KMS-11 (cell line): ENCODE results near the gene CDK2AP2.

Experiments
- H2AFZ ChIP-seq: fragments of 200-600 bp; sonication (generic); 2 replicates; pipeline ENCODE4 v1.6.1; 2016; ENCODE audit warnings: antibody characterized with exemption, mixed run types, low read depth
- H3K27ac ChIP-seq: fragments of 200-600 bp; sonication (generic); 2 replicates; pipeline ENCODE4 v1.6.1; 2016; ENCODE audit warnings: mild to moderate bottlenecking, mixed run types
- H3K27me3 ChIP-seq: fragments of 200-600 bp; sonication (generic); 2 replicates; pipeline ENCODE4 v1.6.1; 2017; ENCODE audit warnings: mild to moderate bottlenecking, low read depth, mixed run types, moderate library complexity; ENCODE audit not compliant: insufficient read depth
- H3K36me3 ChIP-seq: fragments of 200-600 bp; sonication (generic); 2 replicates; pipeline ENCODE4 v1.6.1; 2017; ENCODE audit warnings: mild to moderate bottlenecking, mixed run types; ENCODE audit not compliant: insufficient read depth
- H3K4me1 ChIP-seq: fragments of 200-600 bp; sonication (generic); 2 replicates; pipeline ENCODE4 v1.6.1; 2016; ENCODE audit warnings: mild to moderate bottlenecking, low read depth, mixed run types; ENCODE audit not compliant: poor library complexity, severe bottlenecking
- H3K4me2 ChIP-seq: fragments of 200-600 bp; sonication (generic); 2 replicates; pipeline ENCODE4 v1.7.0; 2016; ENCODE audit warnings: mild to moderate bottlenecking, mixed run types
- H3K4me3 ChIP-seq: fragments of 200-600 bp; sonication (generic); IDR thresholded peaks from 2 replicates; pipeline ENCODE4 v1.6.1; 2017; ENCODE audit warnings: low read depth, low read length, mixed read lengths; ENCODE audit not compliant: insufficient read depth
- H3K79me2 ChIP-seq: fragments of 200-600 bp; sonication (generic); 2 replicates; pipeline ENCODE4 v1.6.1; 2016; ENCODE audit warnings: low read depth, mixed run types; ENCODE audit not compliant: insufficient read depth
- H3K9ac ChIP-seq: fragments of 200-600 bp; sonication (generic); 2 replicates; pipeline ENCODE4 v1.6.1; 2016; ENCODE audit warnings: mild to moderate bottlenecking, mixed run types
- H4K20me1 ChIP-seq: fragments of 200-600 bp; sonication (generic); 2 replicates; pipeline ENCODE4 v1.6.1; 2016; ENCODE audit warnings: mild to moderate bottlenecking, mixed run types; ENCODE audit not compliant: insufficient read depth
- TF ChIP-seq, protein P1 (sequence below): fragments of 200-600 bp; sonication (generic); conservative IDR thresholded peaks from 2 replicates; pipeline ENCODE4 v1.6.1; 2017; ENCODE audit warnings: low read depth, mild to moderate bottlenecking, antibody characterized with exemption, low read length, moderate library complexity, mixed read lengths

Gene CDK2AP2

GRCh38 chr11:67542169-67542568, 34.2 kb upstream of the CDK2AP2 start:
- Histone ChIP-seq H4K20me1 (no peaks in the 10 kb centered on the region), H3K79me2 (no peaks in the 10 kb centered on the region), H3K27ac (no peak overlapping the region), H3K4me1 (no peaks in the 10 kb centered on the region), H2AFZ (no peak overlapping the region), H3K4me2 (no peak overlapping the region), H3K27me3 (no peaks in the 10 kb centered on the region), H3K36me3 (no peaks in the 10 kb centered on the region), H3K9ac (no peak overlapping the region), H3K4me3 (no peak overlapping the region)
- TF ChIP-seq, protein P1, sequence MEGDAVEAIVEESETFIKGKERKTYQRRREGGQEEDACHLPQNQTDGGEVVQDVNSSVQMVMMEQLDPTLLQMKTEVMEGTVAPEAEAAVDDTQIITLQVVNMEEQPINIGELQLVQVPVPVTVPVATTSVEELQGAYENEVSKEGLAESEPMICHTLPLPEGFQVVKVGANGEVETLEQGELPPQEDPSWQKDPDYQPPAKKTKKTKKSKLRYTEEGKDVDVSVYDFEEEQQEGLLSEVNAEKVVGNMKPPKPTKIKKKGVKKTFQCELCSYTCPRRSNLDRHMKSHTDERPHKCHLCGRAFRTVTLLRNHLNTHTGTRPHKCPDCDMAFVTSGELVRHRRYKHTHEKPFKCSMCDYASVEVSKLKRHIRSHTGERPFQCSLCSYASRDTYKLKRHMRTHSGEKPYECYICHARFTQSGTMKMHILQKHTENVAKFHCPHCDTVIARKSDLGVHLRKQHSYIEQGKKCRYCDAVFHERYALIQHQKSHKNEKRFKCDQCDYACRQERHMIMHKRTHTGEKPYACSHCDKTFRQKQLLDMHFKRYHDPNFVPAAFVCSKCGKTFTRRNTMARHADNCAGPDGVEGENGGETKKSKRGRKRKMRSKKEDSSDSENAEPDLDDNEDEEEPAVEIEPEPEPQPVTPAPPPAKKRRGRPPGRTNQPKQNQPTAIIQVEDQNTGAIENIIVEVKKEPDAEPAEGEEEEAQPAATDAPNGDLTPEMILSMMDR: no peak

- no peak overlapping the region for H3K4me2 ChIP-seq
Observed at GRCh38 chr11:67541198-67541597, 33.2 kb upstream of the CDK2AP2 start.

GRCh38 chr11:67539550-67539949, 31.6 kb upstream of the CDK2AP2 start:
- no peaks in the 10 kb centered on the region for H3K27me3 ChIP-seq
- H2AFZ ChIP-seq: no peak overlapping the region
- H3K79me2 ChIP-seq: no peaks in the 10 kb centered on the region
- H3K4me1 ChIP-seq: no peaks in the 10 kb centered on the region
- H4K20me1 ChIP-seq: no peaks in the 10 kb centered on the region
- no peak overlapping the region for H3K27ac ChIP-seq
- no peak overlapping the region for H3K9ac ChIP-seq
- no peaks in the 10 kb centered on the region for H3K36me3 ChIP-seq
- TF ChIP-seq, protein P1: no peak
- no peak overlapping the region for H3K4me3 ChIP-seq
- H3K4me2 ChIP-seq: no peak overlapping the region

More at GRCh38 chr11:67541198-67541597, 33.2 kb upstream of the CDK2AP2 start:
- Histone ChIP-seq H3K27ac (no peak overlapping the region), H3K4me3 (no peak overlapping the region), H3K9ac (no peak overlapping the region), H2AFZ (no peak overlapping the region), H4K20me1 (no peaks in the 10 kb centered on the region), H3K79me2 (no peaks in the 10 kb centered on the region), H3K27me3 (no peaks in the 10 kb centered on the region), H3K4me1 (no peaks in the 10 kb centered on the region), H3K36me3 (no peaks in the 10 kb centered on the region)
- TF ChIP-seq, protein P1: no peak

DNA sequence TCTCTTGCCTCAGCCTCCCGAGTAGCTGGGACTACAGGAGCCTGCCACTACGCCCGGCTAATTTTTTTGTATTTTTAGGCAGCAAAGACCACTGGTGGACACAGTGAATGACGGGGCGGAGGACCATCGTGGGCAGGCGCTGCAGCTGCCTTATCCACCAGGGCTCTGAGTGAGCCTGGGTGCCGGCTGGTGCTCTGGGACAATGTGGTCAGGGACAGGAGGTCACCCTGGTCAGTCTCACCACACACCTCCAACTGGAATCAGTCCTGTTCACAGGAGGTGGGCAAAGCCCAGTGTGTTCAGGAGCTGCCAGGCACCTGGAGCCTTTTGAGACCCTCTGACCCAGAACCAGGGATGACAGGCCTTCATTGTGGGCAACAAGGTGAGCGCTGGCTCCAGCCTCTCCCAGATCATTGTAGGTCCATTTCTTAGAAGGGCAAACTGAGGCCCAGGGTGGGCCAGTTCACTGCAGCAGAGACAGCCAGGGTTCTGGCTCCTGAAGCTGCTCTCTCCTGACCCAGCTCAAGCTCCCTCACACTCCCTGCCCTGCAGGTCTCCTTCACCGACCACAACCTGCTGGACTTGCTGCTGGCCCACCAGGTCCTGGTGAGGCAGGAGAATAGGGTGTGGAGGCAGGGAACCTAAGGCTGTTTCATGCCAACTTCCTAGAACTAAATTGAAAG, 31.0 kb upstream of the CDK2AP2 start:
- TF ChIP-seq, protein P1: no peak
- no peak overlapping the region for H3K4me3 ChIP-seq

More for the DNA sequence above, 31.0 kb upstream of the CDK2AP2 start:
- Histone ChIP-seq H2AFZ (no peak overlapping the region), H3K79me2 (no peaks in the 10 kb centered on the region), H4K20me1 (no peaks in the 10 kb centered on the region), H3K27ac (no peak overlapping the region), H3K36me3 (no peaks in the 10 kb centered on the region), H3K27me3 (no peaks in the 10 kb centered on the region), H3K9ac (no peak overlapping the region), H3K4me2 (no peak overlapping the region), H3K4me1 (no peaks in the 10 kb centered on the region)
